Left ventricle myocardium inferior (tissue), 1 donor: ENCODE data around the gene RBM18. TPM values are rescaled to one million over a fixed set of nuclear protein-coding genes. Genes with fewer than 3 reads are reported as not detected.

Experiments
- DNase-seq: peaks from one replicate; pipeline ENCODE4 v3.0.0-alpha.2; 2020
- H3K27ac ChIP-seq: fragments of 200-600 bp; replicated peaks from 2 replicates; pipeline ENCODE4 v1.8.0; 2021
- H3K27me3 ChIP-seq: fragments of 200-600 bp; 2 replicates; pipeline ENCODE4 v1.8.0; 2021; ENCODE audit warnings: low read depth
- H3K36me3 ChIP-seq: fragments of 200-600 bp; 2 replicates; pipeline ENCODE4 v1.8.0; 2021
- H3K4me1 ChIP-seq: fragments of 200-600 bp; 2 replicates; pipeline ENCODE4 v1.8.0; 2021
- H3K4me3 ChIP-seq: fragments of 200-600 bp; 2 replicates; pipeline ENCODE4 v1.8.0; 2021; ENCODE audit warnings: mild to moderate bottlenecking, moderate library complexity
- H3K9me3 ChIP-seq: fragments of 200-600 bp; replicated peaks from 2 replicates; pipeline ENCODE4 v1.8.0; 2021
- CTCF ChIP-seq: fragments of 200-600 bp; IDR thresholded peaks from 2 replicates; pipeline ENCODE4 v1.8.0; 2021; ENCODE audit warnings: antibody characterized with exemption, mild to moderate bottlenecking, borderline replicate concordance
- intact Hi-C: fragments of 100-400 bp; cut with micrococcal nuclease; formaldehyde crosslinking; loops from one replicate; pipeline ENCODE4 v1.11.0; 2022
- total RNA-seq: library from RNA; stranded (reverse); fragmentation: NEBNext Ultra II Directional; extraction: Animal tissue kit (Norgen Biotek cat#: 25700); gene quantifications from one replicate; pipeline ENCODE4 v1.2.1, GENCODE V29; 2021
- donor health status: DM: no; HTN: yes; CAD: no; lungs with severe emphysema.

The RBM18 gene
- total RNA-seq, 1 donor from 2014 or later = 40.7 TPM

GRCh38 chr9:122207096-122207495 lies 57.5 kb downstream of the RBM18 start:
- Histone ChIP-seq H3K4me1 (peaks cover 3% of the 10 kb centered on the region), H3K27ac (no peak overlapping the region), H3K36me3 (no peaks in the 10 kb centered on the region), H3K9me3 (no peaks in the 10 kb centered on the region), H3K4me3 (no peak overlapping the region), H3K27me3 (peaks cover 28% of the 10 kb centered on the region)
- no peak for TF ChIP-seq CTCF
- DNase-seq = no peak
- intact Hi-C loops = no loop called here

GRCh38 chr9:122206118-122207046 lies 58.3 kb downstream of the RBM18 start:
- Histone ChIP-seq H3K4me1 (peaks cover 11% of the 10 kb centered on the region), H3K9me3 (no peaks in the 10 kb centered on the region), H3K27ac (no peak overlapping the region), H3K27me3 (peaks cover 21% of the 10 kb centered on the region), H3K36me3 (no peaks in the 10 kb centered on the region), H3K4me3 (no peak overlapping the region)
- intact Hi-C loops = no loop called here
- TF ChIP-seq CTCF = no peak
- no peak for DNase-seq

- no peak for DNase-seq
- TF ChIP-seq CTCF = no peak
- no peaks in the 10 kb centered on the region for H3K36me3 ChIP-seq
- H3K4me3 ChIP-seq = no peak overlapping the region
- intact Hi-C loops = no loop called here
- H3K27me3 ChIP-seq = peaks cover 10% of the 10 kb centered on the region
- H3K9me3 ChIP-seq = no peaks in the 10 kb centered on the region
- peaks cover 12% of the 10 kb centered on the region for H3K4me1 ChIP-seq
- H3K27ac ChIP-seq = no peak overlapping the region
These were observed 59.5 kb downstream of the RBM18 start for GRCh38 chr9:122205176-122205575.

- Histone ChIP-seq H3K27me3 (peaks cover 6% of the 10 kb centered on the region), H3K4me1 (peaks cover 12% of the 10 kb centered on the region), H3K27ac (no peak overlapping the region), H3K9me3 (no peaks in the 10 kb centered on the region), H3K36me3 (no peaks in the 10 kb centered on the region), H3K4me3 (no peak overlapping the region)
- intact Hi-C loops = no loop called here
- no peak for DNase-seq
- no peak for TF ChIP-seq CTCF
These were observed 60.1 kb downstream of the RBM18 start for GRCh38 chr9:122204491-122204890.

- no peak overlapping the region for H3K27ac ChIP-seq
- peaks cover 12% of the 10 kb centered on the region for H3K4me1 ChIP-seq
- intact Hi-C loops = no loop called here
- H3K4me3 ChIP-seq = no peak overlapping the region
- TF ChIP-seq CTCF = no peak
- peaks cover 2% of the 10 kb centered on the region for H3K27me3 ChIP-seq
- no peaks in the 10 kb centered on the region for H3K9me3 ChIP-seq
- no peaks in the 10 kb centered on the region for H3K36me3 ChIP-seq
- DNase-seq = no peak
These were observed 60.6 kb downstream of the RBM18 start for GRCh38 chr9:122204055-122204454.
